ENCODE results near the gene FCN1.

The FCN1 gene

DNA sequence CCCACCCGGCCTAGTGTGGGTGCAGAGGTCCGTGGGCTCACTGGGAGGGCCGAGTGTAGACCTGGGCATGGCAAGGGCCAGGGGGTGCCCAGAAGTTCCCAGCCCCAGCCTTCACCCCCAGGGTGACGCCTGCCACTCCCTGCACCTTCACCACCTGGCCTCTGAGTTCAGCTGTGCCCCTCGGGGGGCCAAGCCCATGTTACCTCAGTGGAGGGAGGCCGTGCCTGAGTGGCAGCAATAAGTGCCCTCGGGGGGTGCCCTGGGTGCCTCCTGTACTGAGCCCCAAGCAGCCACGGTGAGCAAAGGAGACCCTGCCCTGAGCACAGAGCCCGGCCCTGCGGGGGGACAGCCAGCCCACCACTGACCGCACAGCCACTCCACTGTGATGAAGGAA, 47.4 kb downstream of the FCN1 start:
- TF ChIP-seq, protein P1, sequence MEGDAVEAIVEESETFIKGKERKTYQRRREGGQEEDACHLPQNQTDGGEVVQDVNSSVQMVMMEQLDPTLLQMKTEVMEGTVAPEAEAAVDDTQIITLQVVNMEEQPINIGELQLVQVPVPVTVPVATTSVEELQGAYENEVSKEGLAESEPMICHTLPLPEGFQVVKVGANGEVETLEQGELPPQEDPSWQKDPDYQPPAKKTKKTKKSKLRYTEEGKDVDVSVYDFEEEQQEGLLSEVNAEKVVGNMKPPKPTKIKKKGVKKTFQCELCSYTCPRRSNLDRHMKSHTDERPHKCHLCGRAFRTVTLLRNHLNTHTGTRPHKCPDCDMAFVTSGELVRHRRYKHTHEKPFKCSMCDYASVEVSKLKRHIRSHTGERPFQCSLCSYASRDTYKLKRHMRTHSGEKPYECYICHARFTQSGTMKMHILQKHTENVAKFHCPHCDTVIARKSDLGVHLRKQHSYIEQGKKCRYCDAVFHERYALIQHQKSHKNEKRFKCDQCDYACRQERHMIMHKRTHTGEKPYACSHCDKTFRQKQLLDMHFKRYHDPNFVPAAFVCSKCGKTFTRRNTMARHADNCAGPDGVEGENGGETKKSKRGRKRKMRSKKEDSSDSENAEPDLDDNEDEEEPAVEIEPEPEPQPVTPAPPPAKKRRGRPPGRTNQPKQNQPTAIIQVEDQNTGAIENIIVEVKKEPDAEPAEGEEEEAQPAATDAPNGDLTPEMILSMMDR (IDR thresholded peaks at IDR 0.05; ENCODE audit: low read depth, low read length, missing control alignments): no peak
- Histone ChIP-seq H3K27ac (no peak overlapping the region), H3K36me3 (replicated peaks) (no peaks in the 10 kb centered on the region), H3K4me3 (ENCODE audit: low read depth, low read length) (no peak overlapping the region), H3K27me3 (replicated peaks) (no peaks in the 10 kb centered on the region)
- in situ Hi-C loops (cut with HindIII; ENCODE audit: low pct_ligation_motif_present, low sequenced_read_pairs): no loop called here
- DNase-seq: no peak

DNA sequence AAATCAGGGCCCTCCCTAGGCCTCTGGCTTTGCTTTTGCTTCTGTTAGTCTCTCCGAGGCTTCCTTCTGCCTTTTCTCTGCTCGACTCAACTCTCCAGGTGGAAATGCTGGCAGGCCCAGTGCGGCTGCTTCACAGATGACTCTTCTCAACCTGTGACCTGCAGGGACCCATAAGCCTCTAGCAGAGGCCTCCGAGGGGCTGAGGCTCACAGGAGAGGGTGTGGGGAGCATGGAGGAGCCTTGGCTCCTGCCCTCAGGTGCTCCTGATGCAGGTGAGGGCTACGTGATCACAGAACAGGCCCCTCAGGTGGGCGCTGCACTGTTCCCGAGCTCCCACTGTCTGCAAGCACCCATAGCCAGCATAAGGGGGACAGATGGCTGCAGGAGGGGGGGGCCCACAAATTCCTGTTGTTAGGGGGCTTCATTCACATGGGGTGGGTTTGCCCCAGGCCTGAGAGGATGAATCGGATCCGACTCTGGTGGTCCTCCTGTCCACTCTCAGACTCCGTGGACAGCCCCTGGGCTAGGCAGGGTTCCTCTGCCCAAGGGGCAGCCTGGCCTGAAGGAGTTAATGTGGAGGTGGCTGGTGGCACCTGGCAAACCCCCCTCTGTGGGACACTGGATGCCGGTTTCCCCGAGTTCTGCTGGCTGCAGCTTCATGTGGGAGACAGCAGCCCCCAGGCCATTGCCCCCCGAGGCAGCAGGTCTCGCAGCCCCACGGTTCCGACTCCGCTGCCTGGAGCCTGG, 48.0 kb downstream of the FCN1 start:
- Histone ChIP-seq H3K27ac (no peak overlapping the region), H3K4me3 (ENCODE audit: low read depth, low read length) (no peak overlapping the region), H3K36me3 (replicated peaks) (no peaks in the 10 kb centered on the region), H3K27me3 (replicated peaks) (no peaks in the 10 kb centered on the region)
- TF ChIP-seq, protein P1 (IDR thresholded peaks at IDR 0.05; ENCODE audit: low read depth, low read length, missing control alignments): no peak
- in situ Hi-C loops (cut with HindIII; ENCODE audit: low pct_ligation_motif_present, low sequenced_read_pairs): no loop called here
- DNase-seq: no peak

DNA sequence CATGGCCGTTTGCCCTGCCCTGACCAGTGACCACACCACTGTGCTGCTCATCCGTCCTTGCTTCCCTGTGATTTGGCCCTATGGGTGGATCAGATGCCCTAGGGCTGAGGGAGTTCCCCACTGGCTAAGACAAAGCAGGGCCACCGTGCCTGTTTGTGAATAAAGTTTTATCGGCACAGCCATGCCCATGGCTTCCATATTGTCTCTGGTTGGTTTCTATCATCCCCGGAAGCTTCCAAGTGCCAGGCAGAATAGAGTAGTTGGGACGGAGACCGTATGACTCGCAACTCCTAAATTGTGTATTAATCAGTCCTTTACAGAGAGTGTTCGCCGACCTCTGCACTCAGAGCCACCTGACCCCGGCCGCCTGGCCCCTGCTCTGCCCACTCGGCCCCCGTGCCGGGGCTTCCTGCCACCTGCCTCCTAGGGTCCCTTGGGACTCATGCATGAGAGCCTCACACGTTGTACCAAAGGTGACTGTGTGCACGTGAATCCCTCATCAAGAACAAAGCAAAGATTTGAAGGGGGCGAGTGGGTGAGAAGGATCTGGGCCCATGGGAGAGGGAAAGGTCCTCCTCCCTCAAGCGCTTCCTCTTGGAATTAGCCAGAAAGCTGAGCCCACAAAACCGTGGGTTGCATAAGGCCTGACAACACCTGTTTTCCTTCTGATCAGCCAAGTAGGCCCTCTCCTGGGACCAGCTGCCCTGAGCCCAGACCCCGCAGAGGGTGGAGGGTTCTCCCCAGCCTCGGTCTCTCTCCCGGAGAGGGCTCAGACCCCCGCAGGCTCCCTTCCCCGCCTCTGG, 48.8 kb downstream of the FCN1 start:
- in situ Hi-C loops (cut with HindIII; ENCODE audit: low pct_ligation_motif_present, low sequenced_read_pairs): no loop called here
- TF ChIP-seq, protein P1 (IDR thresholded peaks at IDR 0.05; ENCODE audit: low read depth, low read length, missing control alignments): no peak
- Histone ChIP-seq H3K4me3 (ENCODE audit: low read depth, low read length) (no peak overlapping the region), H3K27me3 (replicated peaks) (no peaks in the 10 kb centered on the region), H3K36me3 (replicated peaks) (no peaks in the 10 kb centered on the region), H3K27ac (no peak overlapping the region)
- no peak for DNase-seq

DNA sequence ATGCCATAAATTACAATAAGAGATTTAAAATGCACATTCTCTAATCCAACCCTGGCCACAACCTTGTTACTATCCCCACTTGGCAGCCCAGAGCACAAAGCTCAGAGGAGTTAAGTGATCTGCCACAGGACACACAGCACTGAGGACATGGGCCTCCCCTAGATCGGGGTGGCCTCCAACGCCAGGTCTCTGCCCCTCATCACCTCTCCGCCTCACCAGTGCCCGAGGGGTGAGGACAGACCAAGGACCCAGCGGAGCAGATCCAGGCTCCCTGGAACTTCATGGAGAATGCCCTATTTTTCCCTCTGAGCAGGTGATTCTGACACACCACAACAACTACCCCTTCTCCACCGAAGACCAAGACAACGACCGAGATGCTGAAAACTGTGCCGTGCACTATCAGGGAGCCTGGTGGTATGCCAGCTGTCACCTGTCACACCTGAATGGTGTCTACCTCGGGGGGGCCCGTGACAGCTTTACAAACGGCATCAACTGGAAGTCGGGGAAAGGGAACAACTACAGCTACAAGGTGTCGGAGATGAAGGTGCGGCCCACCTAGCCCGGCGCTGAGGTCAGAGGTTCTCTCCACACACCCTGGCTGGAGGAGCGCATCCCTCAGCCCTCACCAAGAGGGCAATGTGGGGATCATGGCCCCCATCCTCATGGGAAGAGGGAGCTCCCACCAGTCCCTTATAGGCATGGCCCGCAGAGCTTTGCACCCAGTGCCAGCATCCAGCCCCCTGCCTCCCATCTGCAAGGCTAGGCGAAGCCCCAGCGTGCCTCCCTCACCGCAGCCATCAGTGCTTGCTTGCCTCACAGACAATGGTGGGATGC, 49.6 kb downstream of the FCN1 start:
- in situ Hi-C loops (cut with HindIII; ENCODE audit: low pct_ligation_motif_present, low sequenced_read_pairs): no loop called here
- Histone ChIP-seq H3K36me3 (replicated peaks) (no peaks in the 10 kb centered on the region), H3K27me3 (replicated peaks) (no peaks in the 10 kb centered on the region), H3K4me3 (ENCODE audit: low read depth, low read length) (no peak overlapping the region), H3K27ac (no peak overlapping the region)
- TF ChIP-seq, protein P1 (IDR thresholded peaks at IDR 0.05; ENCODE audit: low read depth, low read length, missing control alignments): no peak
- DNase-seq: no peak

DNA sequence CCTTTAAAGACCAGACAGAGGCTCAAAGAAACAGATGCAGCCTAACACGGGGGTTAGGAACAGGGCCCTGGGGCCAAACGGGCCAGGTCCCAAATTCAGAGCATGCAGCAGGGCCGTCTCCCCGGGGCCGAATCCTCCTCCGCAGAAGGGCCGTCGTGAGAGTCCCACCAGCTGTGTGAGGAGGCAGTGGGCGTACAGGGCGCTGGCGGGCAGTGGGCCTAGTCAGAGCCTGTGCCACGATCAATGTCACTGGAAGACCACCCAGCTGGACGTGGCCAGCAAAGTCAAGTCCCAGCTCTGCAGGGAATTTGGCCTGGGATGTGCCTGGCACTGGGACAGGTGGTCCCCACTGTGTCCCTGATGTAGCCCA, 52.9 kb downstream of the FCN1 start:
- Histone ChIP-seq H3K27ac (no peak overlapping the region), H3K36me3 (replicated peaks) (no peaks in the 10 kb centered on the region), H3K4me3 (ENCODE audit: low read depth, low read length) (no peak overlapping the region), H3K27me3 (replicated peaks) (no peaks in the 10 kb centered on the region)
- no peak for DNase-seq
- in situ Hi-C loops (cut with HindIII; ENCODE audit: low pct_ligation_motif_present, low sequenced_read_pairs): no loop called here
- TF ChIP-seq, protein P1 (IDR thresholded peaks at IDR 0.05; ENCODE audit: low read depth, low read length, missing control alignments): no peak
